NCI-H1105 (cell line): ENCODE measurements around the gene PTPRN2.
"Not testable (repeated sequence)": the region's sequence is repeated elsewhere in the genome, so short reads cannot be mapped to it uniquely, and the experiment has no call there.

Experiments used
- DNase-seq: peaks from one replicate; lab custom pipeline; 2025; lab: John Stamatoyannopoulos, UW

PTPRN2 gene

DNA sequence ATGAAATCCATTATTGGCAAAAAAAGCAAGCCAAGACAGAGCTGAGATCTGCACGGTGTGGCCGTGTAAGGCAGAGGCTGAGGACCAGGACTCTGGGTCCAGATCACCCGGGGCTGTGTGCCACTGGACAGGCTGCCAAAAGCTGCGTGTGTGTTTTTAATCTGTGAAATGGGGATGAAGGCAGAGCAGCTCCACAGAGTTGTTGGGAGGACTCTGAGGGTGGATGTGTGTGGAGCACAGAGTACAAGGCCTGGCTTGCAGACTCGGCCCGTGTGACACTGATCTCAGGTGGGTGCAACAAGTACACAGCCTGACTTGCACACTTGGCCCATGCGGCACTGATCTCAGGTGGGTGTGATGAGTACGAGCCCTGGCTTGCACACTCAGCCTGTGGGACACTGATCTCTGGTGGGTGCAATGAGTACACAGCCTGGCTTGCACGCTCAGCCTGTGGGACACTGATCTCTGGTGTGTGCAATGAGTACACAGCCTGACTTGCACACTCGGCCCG is 921.0 kb downstream of the PTPRN2 start:
- DNase-seq = no peak

DNA sequence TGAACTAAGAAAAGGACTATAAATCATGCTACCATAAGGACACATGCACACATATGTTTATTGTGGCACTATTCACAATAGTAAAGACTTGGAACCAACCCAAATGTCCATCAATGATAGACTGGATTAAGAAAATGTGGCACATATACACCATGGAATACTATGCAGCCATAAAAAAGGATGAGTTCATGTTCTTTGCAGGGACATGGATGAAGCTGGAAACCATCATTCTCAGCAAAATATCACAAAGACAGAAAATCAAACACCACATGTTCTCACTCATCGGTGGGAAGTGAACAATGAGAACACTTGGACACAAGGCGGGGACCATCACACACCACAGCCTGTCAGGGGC is 922.0 kb downstream of the PTPRN2 start:
- DNase-seq = not testable (repeated sequence)

DNA sequence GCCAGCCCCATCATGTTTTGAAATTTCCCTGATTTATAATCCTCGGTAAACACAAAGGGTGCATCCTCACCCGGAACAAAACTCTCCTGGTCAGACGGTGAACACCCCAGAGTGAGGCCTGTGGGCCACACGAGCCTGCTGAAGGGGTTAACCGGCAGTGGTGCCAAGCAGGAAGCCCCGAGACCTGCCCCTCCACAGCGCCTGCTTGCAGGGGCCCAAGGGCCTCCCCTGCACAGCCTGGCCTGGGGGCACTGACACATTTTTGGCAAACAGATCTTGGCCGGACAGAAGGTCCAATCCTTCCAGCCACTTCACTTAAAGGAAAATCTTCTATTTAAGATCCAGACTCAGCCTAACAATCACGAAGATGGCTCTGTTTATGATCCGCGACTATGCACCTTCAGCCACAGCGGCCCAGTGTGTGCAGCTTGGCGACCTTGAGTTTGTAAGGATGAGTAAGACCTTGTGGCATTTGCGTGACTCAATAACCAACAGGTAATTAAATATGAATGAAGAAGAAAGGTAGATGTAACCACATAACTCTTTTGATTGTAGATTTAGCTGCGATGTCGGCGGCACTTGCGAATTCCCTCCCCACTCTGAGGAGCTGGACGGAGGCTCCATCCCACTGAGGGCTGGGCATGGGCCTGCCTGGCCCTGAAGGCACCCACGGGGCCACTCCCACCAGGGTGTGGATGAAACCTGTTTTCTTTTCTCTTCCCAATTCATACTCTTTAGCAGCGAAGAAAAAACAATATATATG is 922.6 kb downstream of the PTPRN2 start:
- DNase-seq = no peak

DNA sequence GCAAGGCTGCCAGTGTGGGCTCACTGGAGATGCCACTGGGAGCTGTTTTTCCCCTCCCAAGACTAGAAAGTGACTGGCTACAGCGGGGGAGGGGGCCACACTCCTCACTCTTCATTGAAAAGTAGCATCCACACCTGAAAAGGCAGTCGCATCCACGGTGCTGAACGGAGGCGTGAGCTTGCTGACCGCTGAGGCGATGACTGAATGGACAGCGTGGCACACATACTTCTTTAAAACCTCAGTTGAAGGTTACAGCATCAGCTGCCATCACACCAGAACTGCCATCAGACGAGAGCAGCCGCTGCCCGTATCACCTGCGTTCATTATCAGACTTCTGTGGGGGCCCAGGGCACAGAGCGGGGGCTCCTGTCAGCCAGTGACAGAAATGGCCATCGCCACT is 923.6 kb downstream of the PTPRN2 start:
- DNase-seq = no peak

DNA sequence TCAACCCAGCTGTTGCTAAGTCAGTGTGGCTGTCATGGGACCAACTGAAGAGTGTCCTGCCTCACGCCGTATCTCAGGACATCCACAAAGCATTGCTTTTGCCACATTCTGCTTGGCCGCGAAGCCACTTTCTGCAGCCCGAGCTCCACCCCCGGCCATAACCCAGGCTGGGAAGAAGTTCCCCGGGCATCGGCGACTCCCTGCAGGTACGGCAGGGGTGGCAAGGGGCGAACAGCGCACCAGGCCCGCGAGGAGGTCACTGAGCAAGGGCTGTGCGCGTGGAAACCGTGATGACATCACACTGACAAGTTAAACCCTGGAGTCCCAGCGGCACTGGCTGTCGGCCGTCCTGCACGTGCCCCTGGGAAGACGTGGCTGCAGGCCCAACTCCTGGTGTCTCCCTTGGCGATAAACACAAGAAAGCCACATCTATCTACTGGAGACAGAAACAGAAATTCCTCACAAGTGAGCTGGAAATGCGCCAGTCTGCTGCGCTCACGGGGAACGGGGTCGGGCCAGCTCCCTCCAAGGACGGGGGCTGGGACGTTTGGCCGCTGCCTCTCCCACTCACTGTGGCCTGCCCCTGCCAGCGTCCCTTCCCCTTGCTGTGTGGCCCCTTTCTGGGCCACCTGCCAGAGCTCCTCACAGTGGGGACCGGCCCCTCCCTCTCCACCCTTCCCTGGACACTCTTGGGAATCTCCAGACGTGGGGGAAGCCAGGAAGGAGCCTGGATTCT is 924.5 kb downstream of the PTPRN2 start:
- DNase-seq = no peak

DNA sequence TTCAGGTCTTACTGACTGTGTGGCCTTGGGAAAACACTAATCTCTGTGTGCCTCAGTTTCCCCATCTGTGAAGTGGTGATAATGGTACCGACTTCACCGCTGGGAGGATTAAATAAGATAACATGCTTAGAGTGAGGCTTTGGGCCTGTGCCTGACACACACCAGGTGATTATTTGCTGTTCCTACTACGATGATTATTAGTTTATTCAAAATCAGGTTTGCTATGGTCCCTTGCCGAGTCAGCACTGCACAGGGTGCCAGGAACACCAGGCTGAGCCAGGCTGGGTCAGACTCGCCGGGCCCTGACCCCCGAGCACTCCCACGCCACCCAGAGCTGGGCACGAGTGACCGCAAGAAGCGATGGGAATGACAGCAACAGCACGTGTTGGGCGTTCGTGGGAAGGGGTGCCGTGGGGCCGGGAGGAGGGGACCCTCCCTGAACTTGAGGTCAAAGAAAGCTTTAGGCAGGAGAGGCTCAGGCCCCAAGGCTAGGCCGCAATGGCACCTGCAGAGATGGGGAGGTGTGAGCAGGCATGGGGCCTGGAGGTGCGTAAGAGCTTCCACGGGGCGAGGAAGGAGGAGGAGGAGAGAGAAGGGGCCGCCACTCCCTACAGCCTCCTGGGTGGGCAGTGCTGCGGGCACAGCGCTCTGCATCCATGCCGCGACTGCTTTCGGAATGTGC is 925.4 kb downstream of the PTPRN2 start:
- DNase-seq = no peak

DNA sequence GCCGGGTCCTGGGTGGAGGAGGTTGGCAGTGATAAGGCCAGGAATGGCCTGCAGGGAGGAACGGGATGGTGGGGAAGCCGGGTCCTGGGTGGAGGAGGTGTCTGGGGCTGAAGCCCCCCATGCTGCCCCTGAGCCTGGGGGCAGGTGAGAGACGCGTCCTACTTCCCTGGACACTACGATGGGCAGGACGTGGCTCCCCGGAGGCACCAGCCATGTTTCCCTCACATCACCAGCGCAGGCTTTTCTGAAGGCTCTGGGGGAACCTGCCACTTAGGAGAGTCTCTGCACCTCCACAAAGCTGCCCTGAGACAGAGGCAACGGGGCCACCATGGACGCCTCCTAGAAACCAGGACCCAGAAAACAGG is 926.0 kb downstream of the PTPRN2 start:
- no peak for DNase-seq

DNA sequence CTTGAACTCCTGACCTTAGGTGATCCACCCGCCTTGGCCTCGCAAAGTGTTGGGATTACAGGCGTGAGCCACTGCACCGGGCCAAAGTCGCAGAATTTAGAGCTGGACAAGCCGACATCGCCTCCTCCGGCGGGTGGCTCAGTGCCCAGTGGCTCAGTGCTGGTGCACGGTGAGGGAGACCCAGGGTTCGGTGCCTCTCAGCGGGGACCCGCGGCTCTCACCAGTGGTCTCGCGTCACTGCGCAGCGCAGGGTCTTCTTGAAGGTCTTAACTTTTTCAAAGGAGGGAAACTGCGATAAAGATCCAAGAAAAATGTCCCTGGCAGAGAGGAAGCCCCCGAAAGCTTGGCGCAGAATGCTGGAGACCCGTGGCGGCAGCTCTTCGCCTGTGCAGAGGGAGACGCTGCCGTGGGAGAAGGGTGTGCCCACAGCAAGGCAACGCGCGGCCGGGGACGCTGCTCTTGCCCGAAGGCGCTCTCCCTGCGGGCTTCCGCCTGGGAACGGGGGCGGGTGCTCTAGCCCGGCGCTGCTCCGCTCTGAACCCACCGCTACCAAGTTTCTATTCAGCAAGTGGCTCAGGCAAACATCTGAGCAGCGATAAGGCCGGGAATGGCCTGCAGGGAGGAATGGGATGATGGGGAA is 926.5 kb downstream of the PTPRN2 start:
- no peak for DNase-seq

DNA sequence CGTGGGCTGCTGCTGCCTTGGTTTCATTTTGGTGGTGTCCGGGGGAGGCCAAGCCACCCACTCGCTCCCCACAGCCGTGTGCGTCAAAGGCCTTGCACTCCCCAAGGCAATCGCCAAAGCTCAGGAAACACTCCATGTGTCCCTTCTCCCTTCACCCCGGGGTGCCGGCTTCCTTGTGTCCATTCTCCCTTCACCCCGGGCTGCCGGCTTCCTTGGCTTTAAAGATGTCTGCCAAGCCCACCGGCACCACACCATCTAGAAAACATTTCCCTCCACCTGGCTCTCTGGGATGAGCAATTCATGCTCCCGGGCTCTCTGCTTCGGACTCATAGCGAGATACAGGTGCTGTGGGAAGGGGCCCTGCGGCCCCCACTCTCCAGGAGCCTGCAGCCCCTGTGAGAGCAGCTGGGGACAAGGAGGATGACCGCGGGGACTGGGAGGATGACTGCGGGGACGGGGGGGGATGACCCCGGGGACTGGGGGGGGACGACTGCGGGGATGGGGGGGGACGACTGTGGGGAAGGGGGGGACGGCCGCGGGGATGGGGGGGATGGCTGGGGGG is 928.7 kb downstream of the PTPRN2 start:
- no peak for DNase-seq

DNA sequence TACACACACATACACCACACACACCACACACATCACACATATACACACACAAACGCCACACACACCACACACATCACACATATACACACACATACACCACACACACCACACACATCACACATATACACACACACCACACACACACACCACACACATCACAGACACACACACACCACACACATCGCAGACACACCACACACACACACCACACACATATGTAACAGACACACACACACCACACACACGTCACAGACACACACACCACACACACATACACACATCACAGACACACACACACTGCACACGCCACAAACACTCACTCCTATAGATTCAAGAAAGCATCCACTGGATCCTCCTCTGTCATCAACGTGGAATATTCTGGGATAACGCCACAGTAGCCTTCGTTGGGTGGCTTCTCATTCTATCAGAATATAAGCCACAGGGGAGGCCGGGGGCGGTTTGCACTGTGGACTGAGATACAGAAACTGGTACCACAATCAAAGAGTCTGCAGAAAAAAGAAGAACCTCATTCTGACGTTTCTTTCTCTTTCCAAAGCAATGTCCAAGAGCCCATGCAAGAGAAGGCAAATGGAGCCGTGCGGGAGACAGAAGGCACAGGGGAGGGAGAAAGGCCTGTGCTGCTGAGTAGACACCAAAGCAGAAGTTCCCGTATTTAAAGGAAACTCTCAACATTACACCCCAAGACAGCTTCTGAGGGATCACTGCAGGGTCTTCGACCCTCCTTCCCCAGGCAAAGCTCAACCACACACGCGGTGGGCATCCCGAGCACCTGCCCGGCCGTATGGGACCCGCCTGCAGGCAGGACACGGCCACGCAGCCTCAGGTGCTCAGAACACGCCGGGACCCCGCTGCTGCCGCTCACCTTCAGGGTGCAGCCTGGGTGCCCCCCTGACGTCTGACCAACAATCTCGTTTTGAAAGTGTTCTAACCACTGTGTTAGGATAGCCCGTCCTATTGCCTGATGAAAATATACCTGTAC is 929.6 kb downstream of the PTPRN2 start:
- DNase-seq = no peak

DNA sequence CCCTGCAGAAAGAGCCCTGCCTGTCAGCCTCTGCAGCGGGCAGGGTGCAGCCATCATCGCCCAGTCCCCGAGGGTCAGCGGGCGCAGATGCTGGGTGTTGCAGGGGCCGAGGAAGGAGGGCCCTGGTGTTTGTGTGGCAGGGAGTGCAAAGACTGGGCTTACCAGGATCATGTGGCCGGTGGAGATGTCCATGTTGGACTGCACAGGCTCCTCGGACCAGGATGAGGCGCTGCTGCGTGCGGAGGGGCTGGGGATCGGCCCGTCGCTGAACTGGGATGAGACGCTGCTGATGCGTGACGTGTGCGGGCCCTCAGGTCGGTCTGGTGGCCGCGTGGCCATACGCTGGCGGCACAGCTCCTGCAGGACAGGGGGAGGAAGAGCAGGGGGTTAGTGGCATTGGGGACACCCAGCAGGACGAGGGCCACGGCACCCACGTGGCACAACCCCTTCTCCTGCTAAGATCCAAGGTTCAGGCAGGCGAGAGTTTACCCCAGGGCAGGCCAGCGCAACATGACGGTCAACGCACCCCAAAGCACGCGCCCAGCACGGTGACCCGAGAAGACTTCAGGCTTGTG is 931.3 kb downstream of the PTPRN2 start:
- DNase-seq = no peak

DNA sequence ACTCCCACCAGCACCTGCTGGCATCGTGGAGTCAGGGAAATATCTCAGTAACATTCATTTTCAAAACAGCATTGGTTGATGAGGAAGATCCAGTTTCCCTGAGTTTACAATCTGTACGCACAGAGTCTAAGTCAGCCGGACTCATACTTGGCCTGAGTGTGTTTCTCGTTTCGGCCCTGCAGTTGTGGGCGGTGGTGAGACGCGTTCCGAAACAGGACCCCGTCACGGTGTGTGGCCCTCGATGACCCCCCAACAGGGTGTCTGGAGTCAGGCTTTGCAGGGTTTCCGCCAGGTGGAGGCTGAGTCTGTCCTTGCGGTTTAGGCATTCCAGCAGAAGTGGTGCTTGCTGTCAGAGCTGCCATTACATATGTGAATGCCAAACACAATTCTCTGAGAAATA is 933.3 kb downstream of the PTPRN2 start:
- no peak for DNase-seq

DNA sequence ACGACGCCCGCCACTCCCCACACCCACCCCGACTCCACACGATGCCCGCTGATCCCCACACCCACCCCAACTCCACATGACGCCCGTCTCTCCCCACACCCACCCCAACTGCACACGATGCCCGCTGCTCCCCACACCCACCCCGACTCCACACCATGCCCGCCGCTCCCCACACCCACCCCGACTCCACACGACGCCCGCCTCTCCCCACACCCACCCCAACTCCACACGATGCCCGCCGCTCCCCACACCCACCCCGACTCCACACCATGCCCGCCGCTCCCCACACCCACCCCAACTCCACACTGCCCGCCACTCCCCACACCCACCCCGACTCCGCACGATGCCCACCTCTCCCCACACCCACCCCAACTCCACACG is 933.8 kb downstream of the PTPRN2 start:
- no peak for DNase-seq

DNA sequence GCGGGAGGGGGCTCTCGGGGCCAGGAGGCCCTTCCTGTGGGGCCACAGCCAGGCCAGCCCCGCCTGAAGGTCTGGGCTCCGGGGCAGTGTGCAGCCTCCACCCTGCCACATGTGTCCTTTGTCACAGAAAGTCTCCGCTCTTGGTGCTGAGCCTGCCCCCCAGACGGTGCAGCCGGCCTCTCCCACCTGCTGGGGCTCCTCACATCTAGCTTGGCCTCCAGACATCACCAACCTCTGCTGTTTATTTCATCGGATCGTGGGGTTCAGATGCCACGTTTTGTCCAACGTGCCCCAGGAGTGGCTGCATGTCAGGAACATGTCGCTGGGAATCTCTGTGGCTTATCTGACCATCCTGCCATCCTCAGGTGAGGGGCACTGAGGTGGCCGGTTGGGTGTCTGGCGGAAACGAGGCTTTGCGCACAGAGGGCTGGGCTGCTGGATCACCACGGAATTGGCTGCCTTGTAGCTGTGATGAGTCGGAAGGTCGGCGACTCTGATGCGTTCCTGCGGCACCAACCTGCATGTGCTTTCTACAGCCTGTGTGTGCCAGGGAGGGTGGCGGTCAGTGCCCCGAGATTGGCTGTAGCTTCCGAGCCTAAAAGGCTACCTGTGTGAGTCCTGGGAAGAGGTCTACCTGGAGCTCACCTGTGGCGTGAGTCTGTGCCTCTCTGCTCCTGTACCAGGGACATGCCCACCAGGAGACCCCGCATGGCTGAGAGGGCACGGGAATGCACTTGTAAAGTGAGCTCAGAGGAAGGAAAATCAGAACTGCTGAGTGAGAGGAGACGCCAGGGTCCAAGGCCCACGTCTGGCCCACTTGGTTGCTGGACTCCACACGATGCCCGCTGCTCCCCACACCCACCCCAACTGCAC is 934.4 kb downstream of the PTPRN2 start:
- no peak for DNase-seq

DNA sequence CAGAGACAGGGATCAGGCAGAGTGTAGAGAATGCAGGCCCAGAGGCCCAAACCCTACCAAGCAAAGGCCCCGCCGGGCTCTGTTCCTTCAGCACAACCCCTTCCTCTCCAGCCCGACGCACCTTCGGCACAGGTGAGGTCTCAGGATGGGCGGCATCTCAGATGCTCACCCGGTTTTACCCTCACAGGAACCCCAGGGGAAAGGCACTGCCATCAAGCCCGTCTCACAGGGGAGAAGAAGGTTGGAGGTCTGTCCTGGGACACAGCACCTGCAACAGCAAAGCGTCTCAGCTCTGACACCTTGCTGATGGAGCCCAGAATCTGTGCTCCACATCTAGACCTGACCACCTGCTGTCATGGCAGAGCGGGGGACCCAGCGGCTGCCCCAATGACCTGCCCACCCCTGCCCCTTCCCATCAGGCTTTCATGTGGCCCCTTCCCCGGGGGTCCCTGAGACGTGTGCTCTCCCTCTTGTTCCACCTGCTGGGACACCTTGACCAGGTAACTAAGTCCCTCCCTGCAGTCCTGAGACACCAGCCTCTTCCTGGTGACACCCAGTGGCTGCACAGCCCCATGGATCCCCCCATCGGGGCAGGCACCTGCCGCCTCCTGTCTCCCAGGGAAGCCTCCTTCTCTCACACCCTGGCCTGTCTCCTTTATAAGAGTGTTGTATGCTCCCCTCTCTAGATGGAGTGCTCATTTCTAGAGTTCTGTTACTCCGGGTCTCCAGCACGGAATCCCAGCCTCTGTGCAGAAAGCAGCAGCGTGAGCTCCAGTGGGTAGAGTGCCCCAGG is 935.3 kb downstream of the PTPRN2 start:
- no peak for DNase-seq

DNA sequence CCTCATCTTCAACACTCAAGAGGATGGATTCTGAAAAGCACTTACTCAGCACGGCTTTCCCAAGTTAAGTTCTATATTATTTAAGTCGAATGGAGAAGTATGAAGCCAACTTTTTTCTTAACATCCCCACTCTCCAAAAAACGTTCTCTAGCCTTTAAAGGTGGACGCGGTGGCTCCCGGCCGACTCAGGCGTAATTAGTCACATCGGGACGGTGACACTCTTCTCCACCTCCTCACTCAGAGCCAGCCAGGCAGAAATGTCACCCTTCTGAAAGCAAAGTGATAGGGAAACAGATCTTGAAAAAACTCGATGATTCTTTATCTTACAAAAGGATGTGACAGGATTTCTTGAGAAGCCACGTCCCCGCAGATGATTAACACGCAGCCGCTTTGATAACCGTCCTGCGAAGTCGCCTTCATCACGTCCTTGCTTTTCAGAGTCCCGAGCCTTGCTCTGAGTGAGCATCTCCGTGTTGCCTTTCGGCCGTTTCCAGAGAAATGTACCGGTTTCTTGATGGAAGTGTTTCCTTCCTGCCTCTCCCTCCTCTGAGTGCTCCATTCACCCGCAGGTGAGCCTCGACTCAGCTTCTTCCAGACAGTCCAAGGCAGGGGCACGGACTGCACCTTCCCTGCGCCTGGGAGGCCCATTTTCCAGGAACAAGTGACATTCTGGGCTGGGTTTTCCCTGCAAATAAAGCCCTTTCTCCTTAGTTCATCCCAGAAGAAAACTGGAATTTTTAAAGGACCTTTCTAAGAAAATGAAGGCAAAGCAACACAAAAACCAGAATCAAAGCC is 936.1 kb downstream of the PTPRN2 start:
- DNase-seq = no peak

DNA sequence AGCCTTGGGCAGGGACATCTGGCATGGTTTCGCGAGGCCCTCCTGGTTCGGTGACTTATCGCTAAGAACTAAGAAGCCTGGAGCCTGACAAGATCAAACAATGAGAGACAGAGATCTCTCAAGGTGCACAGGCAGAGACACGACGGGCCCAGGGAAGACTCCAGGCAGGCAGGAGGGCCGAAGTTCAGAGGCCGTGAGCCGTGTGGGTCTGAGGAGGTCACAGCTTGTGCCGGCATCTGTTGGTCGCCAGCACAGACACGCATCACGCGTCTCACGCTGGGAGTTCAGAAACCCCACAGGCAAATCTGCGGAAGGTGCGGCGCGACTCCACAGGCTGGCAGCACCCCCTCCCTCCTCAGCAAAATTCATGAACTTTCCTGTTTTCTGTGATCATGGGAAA is 936.8 kb downstream of the PTPRN2 start:
- no peak for DNase-seq

DNA sequence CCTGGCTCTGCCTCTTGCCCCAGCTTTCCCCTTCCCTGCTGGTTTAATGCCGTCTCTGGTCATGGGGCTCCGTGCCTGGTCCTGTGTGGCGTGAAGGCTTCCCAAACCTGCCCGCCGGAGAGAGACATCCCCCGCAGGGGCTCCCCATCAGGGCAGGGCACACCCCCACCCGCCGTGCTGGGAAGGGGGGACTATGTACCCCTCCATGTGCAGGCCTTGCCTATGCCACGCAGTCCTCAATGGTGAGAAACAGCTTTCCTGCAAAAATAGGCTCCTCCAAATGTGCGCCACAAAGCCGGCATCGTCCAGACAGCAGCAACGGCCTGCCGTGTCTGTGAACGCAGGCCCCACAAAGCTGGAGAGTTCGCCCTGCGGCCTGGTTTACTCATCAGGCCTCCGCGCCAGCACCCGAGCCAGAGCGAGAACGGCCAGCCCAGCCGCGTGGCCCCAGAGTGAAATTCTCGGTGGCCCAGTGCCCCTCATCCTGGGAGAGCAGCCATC is 937.4 kb downstream of the PTPRN2 start:
- no peak for DNase-seq
